ENCODE data around the gene LMNTD2. TPM values are rescaled to one million over a fixed set of nuclear protein-coding genes. Genes with fewer than 3 reads are reported as not detected.

Gene LMNTD2, protein sequence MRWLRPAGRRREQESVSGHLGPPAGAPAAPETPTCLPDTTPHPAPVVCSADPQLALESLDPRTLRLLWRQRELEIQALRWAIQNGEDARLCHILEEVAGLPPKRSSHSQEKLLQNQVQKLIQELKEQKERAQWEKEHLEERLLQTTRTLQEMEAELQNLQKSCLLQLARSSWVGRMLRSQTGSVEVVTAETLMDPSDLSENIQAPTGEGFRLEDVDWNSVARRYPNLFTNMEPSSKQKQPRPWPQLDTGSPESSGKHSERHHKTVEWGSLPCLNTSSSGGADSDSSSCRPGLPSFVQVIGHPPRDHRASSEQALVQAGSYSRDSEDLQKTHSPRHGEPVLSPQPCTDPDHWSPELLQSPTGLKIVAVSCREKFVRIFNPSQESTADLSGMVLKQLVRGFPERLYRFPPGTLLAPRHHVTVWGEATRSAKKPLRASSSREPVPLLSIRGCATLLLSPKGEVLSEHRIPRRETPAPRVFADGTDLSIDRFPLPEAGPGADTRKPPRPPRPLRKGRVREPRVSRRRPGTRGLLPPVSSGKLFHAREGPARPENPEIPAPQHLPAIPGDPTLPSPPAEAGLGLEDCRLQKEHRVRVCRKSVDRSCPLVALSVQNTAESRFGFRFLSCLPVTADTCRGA
- 0.46 TPM for polyA plus RNA-seq (2013, experiment 1 of 2)
- 0.67 TPM for polyA plus RNA-seq (2013, experiment 2 of 2)

DNA sequence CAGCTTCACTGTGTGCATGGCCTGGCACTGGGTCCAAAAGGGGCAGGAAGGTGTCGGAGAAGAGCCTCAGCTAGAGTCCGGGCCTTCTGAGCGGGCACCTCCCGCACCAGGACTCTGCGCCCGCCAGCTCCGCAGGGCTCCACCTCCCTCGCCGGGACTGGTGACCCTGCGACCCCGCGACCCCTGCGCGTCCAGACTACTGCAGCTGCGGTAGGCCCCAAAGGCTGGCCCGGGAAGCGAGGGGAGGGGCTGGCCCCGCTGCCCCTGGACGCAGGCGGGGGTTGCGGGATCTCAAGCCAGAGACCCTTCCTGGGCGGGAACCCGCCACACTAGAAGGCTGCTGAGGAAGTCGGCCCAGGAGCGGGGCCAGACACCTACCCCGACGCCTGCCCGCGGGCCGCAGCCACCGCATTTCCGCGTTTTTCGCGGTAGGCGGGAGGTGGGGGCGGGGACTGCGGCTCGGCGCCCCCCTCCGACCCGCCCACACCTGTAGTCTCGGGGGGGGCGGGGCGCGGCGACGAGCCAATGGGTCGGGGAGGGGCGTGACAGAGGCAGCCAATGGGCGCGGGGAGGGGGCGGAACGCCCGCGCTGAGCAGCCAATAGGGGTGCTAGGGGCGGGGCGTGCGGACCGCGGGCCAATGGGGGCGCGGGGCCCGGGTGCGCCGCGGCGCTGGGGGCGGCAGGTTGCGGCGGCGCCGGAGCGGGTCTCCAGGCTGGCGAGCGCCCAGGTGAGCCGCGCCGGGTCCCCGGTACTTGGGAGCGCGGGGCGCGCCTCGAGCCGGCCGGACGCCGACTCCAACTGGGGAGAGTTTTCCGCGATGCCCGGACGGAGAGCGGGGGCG is at the start of gene LMNTD2, which contains the start of gene RASSF7:
LMNTD2 (minus strand) TSS at position 434 of the 843 bp plus-strand sequence; CDS start at position 412, 22 bp downstream.
RASSF7 (plus strand) TSS at position 666 of the 843 bp plus-strand sequence. CDS start 799 bp downstream, outside the sequence.
- peaks cover 41% of the 10 kb centered on the region for H3K4me1 ChIP-seq (ENCODE audit: control insufficient read depth, insufficient read depth, low read depth, low read length)
- H3K14ac ChIP-seq (ENCODE audit: low read length in 2 of 2) = peak within 1 kb of the TSS in 1 of 2 experiments; percentile 66
- H3K4me2 ChIP-seq (ENCODE audit: low read length, poor library complexity, severe bottlenecking) = peak within 1 kb of the TSS; percentile 96
- peak within 1 kb of the TSS; percentile 27 for H3K27ac ChIP-seq (ENCODE audit: low read length, poor library complexity, severe bottlenecking)
- WGBS = 2% methylated on average over 76 of the region's 95 CpGs
- H3K4me3 ChIP-seq (ENCODE audit: insufficient read depth in 1 of 2, low read depth in 1 of 2, low read length in 2 of 2) = peak within 1 kb of the TSS; percentile 71 to 87
- peak within 1 kb of the TSS; percentile 33 for H2BK15ac ChIP-seq (ENCODE audit: low read depth, poor library complexity, severe bottlenecking)
- H3K36me3 ChIP-seq (ENCODE audit: control insufficient read depth in 1 of 2, insufficient read depth in 2 of 2, low read depth in 1 of 2, low read length in 2 of 2) = peaks cover 0 to 30% of the 10 kb centered on the region in 2 experiments
- H3K79me1 ChIP-seq (replicated peaks; ENCODE audit: low read length, poor library complexity, severe bottlenecking) = peaks cover 20% of the 10 kb centered on the region
- peaks cover 12 to 69% of the 10 kb centered on the region in 2 experiments for H3K27me3 ChIP-seq (ENCODE audit: control insufficient read depth in 1 of 2, insufficient read depth in 1 of 2, low read length in 2 of 2)
- peak within 1 kb of the TSS; percentile 88 for H2AFZ ChIP-seq (ENCODE audit: low read depth, low read length)
- H3K9ac ChIP-seq (ENCODE audit: low read length) = no peak within 1 kb of the TSS
- peak within 1 kb of the TSS in 1 of 2 experiments; percentile 86 for H3K23ac ChIP-seq (ENCODE audit: low read length in 2 of 2)
- peak; percentile 82 for DNase-seq
- H2BK120ac ChIP-seq (ENCODE audit: low read depth, low read length) = peak within 1 kb of the TSS; percentile 39
- H2BK12ac ChIP-seq (ENCODE audit: low read length in 2 of 2) = no peak within 1 kb of the TSS
- H2BK5ac ChIP-seq (ENCODE audit: low read depth, low read length, poor library complexity, severe bottlenecking) = peak within 1 kb of the TSS; percentile 92
- H3K9me3 ChIP-seq (ENCODE audit: control insufficient read depth, low read length) = no peaks in the 10 kb centered on the region
- peak within 1 kb of the TSS in 1 of 2 experiments; percentile 40 for H3K4ac ChIP-seq (ENCODE audit: low read depth in 1 of 2, low read length in 2 of 2)
- H4K91ac ChIP-seq (ENCODE audit: low read length) = no peak within 1 kb of the TSS
- H2AK5ac ChIP-seq (ENCODE audit: low read length, severe bottlenecking) = peak within 1 kb of the TSS; percentile 85
- H3K18ac ChIP-seq (ENCODE audit: low read depth in 1 of 2, low read length in 2 of 2) = peak within 1 kb of the TSS; percentile 68 to 83
- H4K8ac ChIP-seq (ENCODE audit: low read length) = peak within 1 kb of the TSS; percentile 73

DNA sequence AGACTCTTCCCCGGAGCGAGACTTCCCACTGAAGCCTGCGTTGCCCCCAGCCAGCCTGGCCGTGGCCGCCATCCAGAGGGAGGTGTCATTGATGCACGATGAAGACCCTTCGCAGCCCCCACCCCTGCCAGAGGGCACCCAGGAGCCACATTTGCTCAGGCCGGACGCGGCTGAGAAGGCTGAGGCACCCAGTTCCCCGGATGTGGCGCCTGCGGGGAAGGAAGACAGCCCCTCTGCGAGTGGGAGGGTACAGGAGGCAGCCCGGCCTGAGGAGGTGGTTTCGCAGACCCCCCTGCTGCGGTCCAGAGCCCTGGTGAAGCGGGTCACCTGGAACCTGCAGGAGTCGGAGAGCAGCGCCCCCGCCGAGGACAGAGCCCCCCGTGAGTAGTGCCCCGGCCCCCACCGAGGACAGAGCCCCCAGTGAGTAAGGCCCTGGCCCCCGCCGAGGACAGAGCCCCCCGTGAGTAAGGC is 48.8 kb upstream of the LMNTD2 start:
- Histone ChIP-seq H2BK5ac (ENCODE audit: low read depth, low read length, poor library complexity, severe bottlenecking) (no peak overlapping the region), H3K79me1 (replicated peaks; ENCODE audit: low read length, poor library complexity, severe bottlenecking) (peaks cover 48% of the 10 kb centered on the region), H3K4me3 (ENCODE audit: insufficient read depth in 1 of 2, low read depth in 1 of 2, low read length in 2 of 2) (no peak overlapping the region), H2BK120ac (ENCODE audit: low read depth, low read length) (no peak overlapping the region), H2BK15ac (ENCODE audit: low read depth, poor library complexity, severe bottlenecking) (no peak overlapping the region), H4K8ac (ENCODE audit: low read length) (no peak overlapping the region), H3K36me3 (ENCODE audit: control insufficient read depth in 1 of 2, insufficient read depth in 2 of 2, low read depth in 1 of 2, low read length in 2 of 2) (peaks cover 86 to 97% of the 10 kb centered on the region in 2 experiments), H3K9ac (ENCODE audit: low read length) (no peak overlapping the region), H3K4me1 (ENCODE audit: control insufficient read depth, insufficient read depth, low read depth, low read length) (peaks cover 20% of the 10 kb centered on the region), H3K18ac (ENCODE audit: low read depth in 1 of 2, low read length in 2 of 2) (no peak overlapping the region), H3K4me2 (ENCODE audit: low read length, poor library complexity, severe bottlenecking) (no peak overlapping the region), H3K9me3 (ENCODE audit: control insufficient read depth, low read length) (no peaks in the 10 kb centered on the region), H3K14ac (ENCODE audit: low read length in 2 of 2) (no peak overlapping the region), H3K23ac (ENCODE audit: low read length in 2 of 2) (no peak overlapping the region), H3K4ac (ENCODE audit: low read depth in 1 of 2, low read length in 2 of 2) (no peak overlapping the region), H2AK5ac (ENCODE audit: low read length, severe bottlenecking) (no peak overlapping the region), H3K27ac (ENCODE audit: low read length, poor library complexity, severe bottlenecking) (no peak overlapping the region), H2AFZ (ENCODE audit: low read depth, low read length) (no peak overlapping the region), H4K91ac (ENCODE audit: low read length) (no peak overlapping the region), H2BK12ac (ENCODE audit: low read length in 2 of 2) (no peak overlapping the region), H3K27me3 (ENCODE audit: control insufficient read depth in 1 of 2, insufficient read depth in 1 of 2, low read length in 2 of 2) (no peaks in the 10 kb centered on the region)
- no peak for DNase-seq
- 93% methylated on average over 28 of the region's 28 CpGs for WGBS

DNA sequence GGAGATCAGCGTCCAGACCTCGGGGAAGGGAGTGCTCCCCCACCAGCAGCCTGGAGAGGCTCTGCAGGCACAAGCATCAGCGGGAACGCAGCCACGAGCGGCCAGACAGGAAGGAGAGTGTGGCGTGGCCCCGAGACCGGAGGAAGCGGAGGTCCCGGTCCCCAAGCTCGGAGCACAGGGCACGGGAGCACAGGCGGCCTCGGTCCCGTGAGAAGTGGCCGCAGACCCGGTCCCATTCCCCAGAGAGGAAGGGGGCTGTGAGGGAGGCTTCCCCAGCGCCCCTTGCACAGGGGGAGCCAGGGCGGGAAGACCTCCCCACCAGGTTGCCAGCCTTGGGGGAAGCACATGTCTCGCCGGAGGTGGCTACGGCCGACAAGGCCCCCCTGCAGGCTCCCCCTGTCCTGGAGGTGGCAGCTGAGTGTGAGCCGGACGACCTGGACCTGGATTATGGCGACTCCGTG is 48.3 kb upstream of the LMNTD2 start:
- no peak overlapping the region for H4K91ac ChIP-seq (ENCODE audit: low read length)
- H3K79me1 ChIP-seq (replicated peaks; ENCODE audit: low read length, poor library complexity, severe bottlenecking) = peaks cover 48% of the 10 kb centered on the region
- no peak for DNase-seq
- H3K14ac ChIP-seq (ENCODE audit: low read length in 2 of 2) = no peak overlapping the region
- peaks cover 92 to 96% of the 10 kb centered on the region in 2 experiments for H3K36me3 ChIP-seq (ENCODE audit: control insufficient read depth in 1 of 2, insufficient read depth in 2 of 2, low read depth in 1 of 2, low read length in 2 of 2)
- no peaks in the 10 kb centered on the region for H3K27me3 ChIP-seq (ENCODE audit: control insufficient read depth in 1 of 2, insufficient read depth in 1 of 2, low read length in 2 of 2)
- no peak overlapping the region for H2BK12ac ChIP-seq (ENCODE audit: low read length in 2 of 2)
- H3K4me2 ChIP-seq (ENCODE audit: low read length, poor library complexity, severe bottlenecking) = no peak overlapping the region
- H2BK120ac ChIP-seq (ENCODE audit: low read depth, low read length) = no peak overlapping the region
- H2AK5ac ChIP-seq (ENCODE audit: low read length, severe bottlenecking) = no peak overlapping the region
- H3K4ac ChIP-seq (ENCODE audit: low read depth in 1 of 2, low read length in 2 of 2) = no peak overlapping the region
- 91% methylated on average over 28 of the region's 28 CpGs for WGBS
- H3K18ac ChIP-seq (ENCODE audit: low read depth in 1 of 2, low read length in 2 of 2) = no peak overlapping the region
- no peak overlapping the region for H3K23ac ChIP-seq (ENCODE audit: low read length in 2 of 2)
- no peak overlapping the region for H2BK5ac ChIP-seq (ENCODE audit: low read depth, low read length, poor library complexity, severe bottlenecking)
- H3K9me3 ChIP-seq (ENCODE audit: control insufficient read depth, low read length) = no peaks in the 10 kb centered on the region
- no peak overlapping the region for H3K9ac ChIP-seq (ENCODE audit: low read length)
- no peak overlapping the region for H3K4me3 ChIP-seq (ENCODE audit: insufficient read depth in 1 of 2, low read depth in 1 of 2, low read length in 2 of 2)
- no peak overlapping the region for H2BK15ac ChIP-seq (ENCODE audit: low read depth, poor library complexity, severe bottlenecking)
- H3K27ac ChIP-seq (ENCODE audit: low read length, poor library complexity, severe bottlenecking) = no peak overlapping the region
- H2AFZ ChIP-seq (ENCODE audit: low read depth, low read length) = no peak overlapping the region
- H4K8ac ChIP-seq (ENCODE audit: low read length) = no peak overlapping the region
- peaks cover 15% of the 10 kb centered on the region for H3K4me1 ChIP-seq (ENCODE audit: control insufficient read depth, insufficient read depth, low read depth, low read length)
